Fibroblast of lung (primary cell): ENCODE data around the gene BTRC.

Source experiments
- EZH2 ChIP-seq: IDR thresholded peaks from 2 replicates; pipeline ENCODE4 v1.5.1; 2012; ENCODE audit warnings: low read length, control low read depth, mild to moderate bottlenecking; ENCODE audit errors: missing control alignments
- TF ChIP-seq, protein P1 (sequence below), 2 donors: IDR thresholded peaks in 1 of 2; conservative IDR thresholded peaks in 1 of 2; 1 replicate in 1 of 2; 2 replicates in 1 of 2; pipeline ENCODE4 v1.5.1; 2011 to 2012; ENCODE audit warnings: low read length in 2 of 2, control low read depth in 1 of 2, inconsistent platforms in 1 of 2, low read depth in 1 of 2, mild to moderate bottlenecking in 1 of 2

DNA sequence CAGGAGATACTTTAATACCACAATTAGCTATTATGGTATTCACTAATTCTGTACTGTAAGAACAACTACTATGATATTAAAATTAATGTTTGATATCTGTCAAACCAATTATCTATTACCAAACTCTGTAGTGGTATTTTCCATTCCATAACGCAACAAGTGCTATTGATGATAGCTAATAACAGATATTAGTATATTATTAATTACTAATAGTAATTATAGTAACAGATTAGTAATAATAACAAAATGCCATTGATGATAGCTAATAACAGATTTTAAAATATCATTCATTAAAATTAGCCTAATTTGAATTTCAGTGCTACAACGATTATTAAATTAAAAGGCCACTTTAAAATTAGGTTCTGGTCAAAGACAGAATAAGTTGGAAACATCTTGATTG, 93.5 kb downstream of the BTRC start:
- TF ChIP-seq, protein P1, sequence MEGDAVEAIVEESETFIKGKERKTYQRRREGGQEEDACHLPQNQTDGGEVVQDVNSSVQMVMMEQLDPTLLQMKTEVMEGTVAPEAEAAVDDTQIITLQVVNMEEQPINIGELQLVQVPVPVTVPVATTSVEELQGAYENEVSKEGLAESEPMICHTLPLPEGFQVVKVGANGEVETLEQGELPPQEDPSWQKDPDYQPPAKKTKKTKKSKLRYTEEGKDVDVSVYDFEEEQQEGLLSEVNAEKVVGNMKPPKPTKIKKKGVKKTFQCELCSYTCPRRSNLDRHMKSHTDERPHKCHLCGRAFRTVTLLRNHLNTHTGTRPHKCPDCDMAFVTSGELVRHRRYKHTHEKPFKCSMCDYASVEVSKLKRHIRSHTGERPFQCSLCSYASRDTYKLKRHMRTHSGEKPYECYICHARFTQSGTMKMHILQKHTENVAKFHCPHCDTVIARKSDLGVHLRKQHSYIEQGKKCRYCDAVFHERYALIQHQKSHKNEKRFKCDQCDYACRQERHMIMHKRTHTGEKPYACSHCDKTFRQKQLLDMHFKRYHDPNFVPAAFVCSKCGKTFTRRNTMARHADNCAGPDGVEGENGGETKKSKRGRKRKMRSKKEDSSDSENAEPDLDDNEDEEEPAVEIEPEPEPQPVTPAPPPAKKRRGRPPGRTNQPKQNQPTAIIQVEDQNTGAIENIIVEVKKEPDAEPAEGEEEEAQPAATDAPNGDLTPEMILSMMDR (conservative IDR thresholded peaks at IDR 0.05 in 1 of 2, IDR thresholded peaks at IDR 0.05 in 1 of 2; ENCODE audit: low read depth in 1 of 2, low read length in 2 of 2) = no peak
- no peak for TF ChIP-seq EZH2
